Neuronal stem cell (in vitro differentiated cells): ENCODE data around the gene PRXL2A.

Experiments used
- DNase-seq: peaks from one replicate; pipeline ENCODE4 v3.0.0-alpha.2; 2013; ENCODE audit warnings: low spot score
- H2AFZ ChIP-seq: one replicate; pipeline ENCODE4 v1.6.1; 2013; ENCODE audit warnings: mild to moderate bottlenecking, low read length, inconsistent platforms
- H2AK5ac ChIP-seq: 2 replicates; pipeline ENCODE4 v1.6.1; 2013; ENCODE audit warnings: low read depth, mild to moderate bottlenecking, inconsistent platforms, low read length, moderate library complexity, mixed read lengths
- H2BK120ac ChIP-seq: 2 replicates; pipeline ENCODE4 v1.6.1; 2013; ENCODE audit warnings: low read depth, mild to moderate bottlenecking, inconsistent platforms, low read length, moderate library complexity, mixed read lengths
- H2BK12ac ChIP-seq: one replicate; pipeline ENCODE4 v1.6.1; 2013; ENCODE audit warnings: low read length, inconsistent platforms
- H2BK15ac ChIP-seq: 2 replicates; pipeline ENCODE4 v1.6.1; 2013; ENCODE audit warnings: mild to moderate bottlenecking, low read length, inconsistent platforms, mixed read lengths
- H2BK5ac ChIP-seq: one replicate; pipeline ENCODE4 v1.6.1; 2013; ENCODE audit warnings: inconsistent platforms, mild to moderate bottlenecking, low read length, moderate library complexity
- H3K14ac ChIP-seq: one replicate; pipeline ENCODE4 v1.6.1; 2013; ENCODE audit warnings: low read length, inconsistent platforms
- H3K18ac ChIP-seq: 2 replicates; pipeline ENCODE4 v1.6.1; 2013; ENCODE audit warnings: low read length, inconsistent platforms
- H3K23ac ChIP-seq: 2 replicates; pipeline ENCODE4 v1.6.1; 2013; ENCODE audit warnings: low read depth, mild to moderate bottlenecking, mixed read lengths, low read length, inconsistent platforms; ENCODE audit not compliant: poor library complexity
- H3K27ac ChIP-seq: replicated peaks from 3 replicates; pipeline ENCODE4 v1.5.1; 2013; ENCODE audit warnings: low read length, inconsistent platforms
- H3K27me3 ChIP-seq, 3 experiments: 2 replicates each; pipeline ENCODE4 v1.6.1; 2013; ENCODE audit warnings: low read length in 3 of 3, mild to moderate bottlenecking in 2 of 3, inconsistent platforms in 1 of 3, low read depth in 1 of 3, mixed read lengths in 1 of 3, moderate library complexity in 1 of 3; ENCODE audit not compliant: control insufficient read depth in 3 of 3, insufficient read depth in 3 of 3
- H3K36me3 ChIP-seq, 2 donors: replicated peaks in 1 of 2; 2 replicates each; pipeline ENCODE4 v1.6.1; 2013; ENCODE audit warnings: low read length in 2 of 2; ENCODE audit not compliant: control insufficient read depth in 2 of 2, insufficient read depth in 2 of 2
- H3K4ac ChIP-seq: 2 replicates; pipeline ENCODE4 v1.6.1; 2013; ENCODE audit warnings: inconsistent platforms, mild to moderate bottlenecking, low read length, moderate library complexity
- H3K4me1 ChIP-seq, 2 donors: 1 replicate in 1 of 2; 2 replicates in 1 of 2; pipeline ENCODE4 v1.6.1; 2013; ENCODE audit warnings: low read length in 2 of 2, low read depth in 1 of 2; ENCODE audit not compliant: control insufficient read depth in 2 of 2, insufficient read depth in 1 of 2
- H3K4me2 ChIP-seq: one replicate; pipeline ENCODE4 v1.6.1; 2013; ENCODE audit warnings: mild to moderate bottlenecking, low read length, inconsistent platforms; ENCODE audit not compliant: insufficient read depth, poor library complexity, severe bottlenecking
- H3K4me3 ChIP-seq, 2 donors: 2 replicates each; pipeline ENCODE4 v1.5.1; 2013; ENCODE audit warnings: low read length in 2 of 2, mild to moderate bottlenecking in 2 of 2, inconsistent platforms in 1 of 2, moderate library complexity in 1 of 2
- H3K79me1 ChIP-seq: one replicate; pipeline ENCODE4 v1.6.1; 2013; ENCODE audit warnings: low read depth, mild to moderate bottlenecking, inconsistent platforms, low read length, moderate library complexity
- H3K9ac ChIP-seq: one replicate; pipeline ENCODE4 v1.6.1; 2013; ENCODE audit warnings: mild to moderate bottlenecking, low read depth, low read length, inconsistent platforms; ENCODE audit not compliant: poor library complexity
- H3K9me3 ChIP-seq, 2 donors: replicated peaks in 1 of 2; 2 replicates each; pipeline versions ENCODE3 to v1.6.1; 2013; ENCODE audit warnings: low read length in 2 of 2, mild to moderate bottlenecking in 2 of 2, inconsistent platforms in 1 of 2, low read depth in 1 of 2, mixed read lengths in 1 of 2, moderate library complexity in 1 of 2; ENCODE audit not compliant: control insufficient read depth in 2 of 2, insufficient read depth in 1 of 2
- H4K8ac ChIP-seq: one replicate; pipeline ENCODE4 v1.6.1; 2013; ENCODE audit warnings: low read depth, mild to moderate bottlenecking, inconsistent platforms, low read length, moderate library complexity
- H4K91ac ChIP-seq: one replicate; pipeline ENCODE4 v1.6.1; 2013; ENCODE audit warnings: low read length, low read depth, mild to moderate bottlenecking, inconsistent platforms; ENCODE audit not compliant: poor library complexity
- WGBS, 2 donors: extraction: QIAGEN DNeasy Blood & Tissue Kit; methylation state at CpG; one replicate each; pipeline ENCODE4 v1.1.7; 2013; ENCODE audit warnings: missing lambda C conversion rate in 2 of 2, mixed read lengths in 1 of 2; ENCODE audit not compliant: insufficient read length in 2 of 2, insufficient replicate concordance in 1 of 2; ENCODE audit errors: extremely low coverage in 2 of 2; 5-methylcytosine and 5-hydroxymethylcytosine counted together

The PRXL2A gene

GRCh38 chr10:80436446-80437098 lies 28.2 kb downstream of the PRXL2A start:
- no peak overlapping the region for H2BK15ac ChIP-seq
- no peak overlapping the region for H3K23ac ChIP-seq
- no CpG with 5 or more reads among the region's 6 CpGs for WGBS, 2 donors
- H3K36me3 ChIP-seq, result peaks cover 13 to 22% of the 10 kb centered on the region in 2 donors
- no peaks in the 10 kb centered on the region for H3K27me3 ChIP-seq
- H3K9me3 ChIP-seq, result no peaks in the 10 kb centered on the region
- no peak overlapping the region for H2BK12ac ChIP-seq
- no peak overlapping the region for H3K4me3 ChIP-seq
- no peak overlapping the region for H3K27ac ChIP-seq
- no peak overlapping the region for H2AK5ac ChIP-seq
- H2BK5ac ChIP-seq, result no peak overlapping the region
- DNase-seq, result no peak
- H4K8ac ChIP-seq, result no peak overlapping the region
- no peak overlapping the region for H3K14ac ChIP-seq
- H3K18ac ChIP-seq, result no peak overlapping the region
- H2BK120ac ChIP-seq, result no peak overlapping the region
- no peaks in the 10 kb centered on the region for H3K79me1 ChIP-seq
- no peak overlapping the region for H4K91ac ChIP-seq
- no peak overlapping the region for H3K4me2 ChIP-seq
- no peak overlapping the region for H2AFZ ChIP-seq
- no peaks in the 10 kb centered on the region for H3K4me1 ChIP-seq
- H3K9ac ChIP-seq, result no peak overlapping the region
- H3K4ac ChIP-seq, result no peak overlapping the region

GRCh38 chr10:80437227-80437626 lies 28.9 kb downstream of the PRXL2A start:
- Histone ChIP-seq H3K36me3 (peaks cover 7 to 15% of the 10 kb centered on the region in 2 donors), H3K27ac (no peak overlapping the region), H2AFZ (no peak overlapping the region), H3K27me3 (no peaks in the 10 kb centered on the region), H3K4me1 (no peaks in the 10 kb centered on the region), H3K23ac (no peak overlapping the region), H4K91ac (no peak overlapping the region), H3K4ac (no peak overlapping the region), H2BK5ac (no peak overlapping the region), H3K9ac (no peak overlapping the region), H3K14ac (no peak overlapping the region), H4K8ac (no peak overlapping the region), H3K4me2 (no peak overlapping the region), H2BK120ac (no peak overlapping the region), H3K18ac (no peak overlapping the region), H2AK5ac (no peak overlapping the region), H3K79me1 (no peaks in the 10 kb centered on the region), H3K4me3 (no peak overlapping the region), H2BK12ac (no peak overlapping the region), H2BK15ac (no peak overlapping the region), H3K9me3 (no peaks in the 10 kb centered on the region)
- WGBS, 2 donors, result no CpG with 5 or more reads among the region's 2 CpGs
- no peak for DNase-seq

GRCh38 chr10:80441831-80442230 lies 33.5 kb downstream of the PRXL2A start:
- Histone ChIP-seq H3K18ac (no peak overlapping the region), H2AFZ (no peak overlapping the region), H3K36me3 (no peaks in the 10 kb centered on the region), H3K9ac (no peak overlapping the region), H2BK15ac (no peak overlapping the region), H3K4me1 (peaks cover 5 to 13% of the 10 kb centered on the region in 2 donors), H3K4ac (no peak overlapping the region), H2BK5ac (no peak overlapping the region), H3K23ac (no peak overlapping the region), H3K27me3 (no peaks in the 10 kb centered on the region), H2BK120ac (no peak overlapping the region), H2BK12ac (no peak overlapping the region), H3K4me2 (no peak overlapping the region), H3K79me1 (no peaks in the 10 kb centered on the region), H4K8ac (no peak overlapping the region), H4K91ac (no peak overlapping the region), H3K9me3 (no peaks in the 10 kb centered on the region), H2AK5ac (no peak overlapping the region), H3K4me3 (no peak overlapping the region), H3K27ac (no peak overlapping the region), H3K14ac (no peak overlapping the region)
- no peak for DNase-seq
- WGBS, 2 donors, result no CpG with 5 or more reads among the region's 8 CpGs

GRCh38 chr10:80442879-80443278 lies 34.5 kb downstream of the PRXL2A start:
- Histone ChIP-seq H3K4me1 (peaks cover 5 to 15% of the 10 kb centered on the region in 2 donors), H3K79me1 (no peaks in the 10 kb centered on the region), H3K18ac (peak overlapping the region; percentile 25), H3K9me3 (no peaks in the 10 kb centered on the region), H3K27me3 (no peaks in the 10 kb centered on the region), H3K9ac (no peak overlapping the region), H3K4me3 (no peak overlapping the region), H2AFZ (no peak overlapping the region), H2BK15ac (no peak overlapping the region), H3K23ac (no peak overlapping the region), H3K36me3 (no peaks in the 10 kb centered on the region), H4K8ac (no peak overlapping the region), H2BK5ac (no peak overlapping the region), H2AK5ac (no peak overlapping the region), H4K91ac (no peak overlapping the region), H3K14ac (no peak overlapping the region), H2BK120ac (no peak overlapping the region), H3K4ac (no peak overlapping the region), H3K4me2 (no peak overlapping the region), H2BK12ac (no peak overlapping the region), H3K27ac (no peak overlapping the region)
- no CpG with 5 or more reads among the region's 3 CpGs for WGBS, 2 donors
- no peak for DNase-seq
